DMS114 treated with DMSO at 0.1 percent for 48 hours (cell line): ENCODE data around the gene PAPOLG.
"Not testable (repeated sequence)": the region's sequence is repeated elsewhere in the genome, so short reads cannot be mapped to it uniquely, and the experiment has no call there.

Experiments
- DNase-seq: peaks from one replicate; lab custom pipeline; 2025; ENCODE audit not compliant: unreplicated experiment; lab: John Stamatoyannopoulos, UW

Gene PAPOLG

GRCh38 chr2:60771508-60771907, 15.4 kb downstream of the PAPOLG start:
- DNase-seq = no peak

GRCh38 chr2:60775048-60775639, 19.1 kb downstream of the PAPOLG start:
- no peak for DNase-seq

- no peak for DNase-seq
Measured at GRCh38 chr2:60778352-60778751, 22.3 kb downstream of the PAPOLG start.

- no peak for DNase-seq
Measured at GRCh38 chr2:60779426-60779825, 23.4 kb downstream of the PAPOLG start.

GRCh38 chr2:60780721-60781120, 24.7 kb downstream of the PAPOLG start:
- DNase-seq = no peak

- no peak for DNase-seq
Measured at GRCh38 chr2:60793169-60793568, 37.1 kb downstream of the PAPOLG start.

GRCh38 chr2:60794271-60794863, 38.3 kb downstream of the PAPOLG start:
- DNase-seq = peak; percentile 6

GRCh38 chr2:60796573-60797509, 40.8 kb downstream of the PAPOLG start:
- DNase-seq = no peak

- DNase-seq = no peak
Measured at GRCh38 chr2:60804473-60804872, 48.4 kb downstream of the PAPOLG start.

GRCh38 chr2:60806595-60806987, 50.5 kb downstream of the PAPOLG start:
- DNase-seq = no peak

GRCh38 chr2:60806988-60807681, 51.1 kb downstream of the PAPOLG start:
- DNase-seq = no peak

GRCh38 chr2:60808330-60808801, 52.3 kb downstream of the PAPOLG start:
- DNase-seq = no peak

GRCh38 chr2:60811491-60812375, 55.7 kb downstream of the PAPOLG start:
- DNase-seq = no peak

- not testable (repeated sequence) for DNase-seq
Measured at GRCh38 chr2:60817191-60817590, 61.1 kb downstream of the PAPOLG start.

GRCh38 chr2:60818272-60818671, 62.2 kb downstream of the PAPOLG start:
- no peak for DNase-seq

GRCh38 chr2:60819155-60819862, 63.2 kb downstream of the PAPOLG start:
- no peak for DNase-seq

- DNase-seq = no peak
Measured at GRCh38 chr2:60819936-60820335, 63.9 kb downstream of the PAPOLG start.

- no peak for DNase-seq
Measured at GRCh38 chr2:60820416-60821132, 64.5 kb downstream of the PAPOLG start.

- DNase-seq = no peak
Measured at GRCh38 chr2:60821133-60821469, 65.0 kb downstream of the PAPOLG start.
